Panc1 (cell line): ENCODE data around the gene NCAPD2. TPM values are rescaled to one million over a fixed set of nuclear protein-coding genes. Genes with fewer than 3 reads are reported as not detected.

Source experiments
- ATAC-seq: fragments of 200-7000 bp; cut with Tn5 transposase; 2 replicates; pipeline ENCODE4 v1.9.1; 2020; ENCODE audit warnings: mild to moderate bottlenecking, moderate library complexity
- BruUV-seq: library from RNA; stranded (reverse); fragments of 400-500 nt; replicated peaks from 2 replicates; lab custom pipeline; 2021; lab: Mats Ljungman, UMichigan
- CTCF ChIA-PET: fragments of 300-600 bp; sonication (Branson Sonifier 250); formaldehyde crosslinking; loops from one replicate; lab custom pipeline; 2022; ENCODE audit warnings: antibody characterized with exemption; lab: Charles Lee
- POLR2A ChIA-PET: fragments of 300-600 bp; sonication (Branson Sonifier 250); formaldehyde crosslinking; loops from one replicate; lab custom pipeline; 2022; ENCODE audit warnings: antibody characterized with exemption; lab: Charles Lee
- DNase-seq: peaks from one replicate; pipeline ENCODE4 v3.0.0-alpha.2; 2010; ENCODE audit warnings: low read depth, low spot score
- H3K27ac ChIP-seq: 2 replicates; pipeline ENCODE4 v1.5.1; 2011; ENCODE audit warnings: mild to moderate bottlenecking, low read length, inconsistent platforms
- H3K27me3 ChIP-seq: fragments of 200-500 bp; sonication (Bioruptor generic); 2 replicates; pipeline ENCODE4 v1.6.0; 2014; ENCODE audit warnings: low read length, inconsistent platforms; ENCODE audit not compliant: control insufficient read depth, insufficient read depth
- H3K36me3 ChIP-seq: fragments of 200-500 bp; sonication (Bioruptor generic); 2 replicates; pipeline ENCODE4 v1.5.1; 2014; ENCODE audit warnings: inconsistent platforms, mild to moderate bottlenecking, low read length, moderate library complexity; ENCODE audit not compliant: control insufficient read depth, insufficient read depth
- H3K4me1 ChIP-seq: 2 replicates; pipeline ENCODE4 v1.5.1; 2011; ENCODE audit warnings: inconsistent platforms, mild to moderate bottlenecking, low read length, moderate library complexity; ENCODE audit not compliant: control insufficient read depth, insufficient read depth
- H3K4me3 ChIP-seq, 2 experiments: 2 replicates each; pipeline ENCODE4 v1.5.1; 2011 to 2012; ENCODE audit warnings: low read depth in 2 of 2, low read length in 2 of 2, mild to moderate bottlenecking in 2 of 2, inconsistent platforms in 1 of 2, moderate library complexity in 1 of 2
- H3K9me3 ChIP-seq: fragments of 200-500 bp; sonication (Bioruptor generic); 2 replicates; pipeline ENCODE4 v1.5.1; 2014; ENCODE audit warnings: low read depth, mild to moderate bottlenecking, inconsistent platforms, low read length, moderate library complexity; ENCODE audit not compliant: control insufficient read depth, insufficient read depth
- POLR2AphosphoS5 ChIP-seq: IDR thresholded peaks from 2 replicates; pipeline ENCODE4 v1.6.1; 2012; ENCODE audit warnings: mild to moderate bottlenecking, low read depth, low read length, moderate library complexity
- SIN3A ChIP-seq: IDR thresholded peaks from 2 replicates; pipeline ENCODE4 v1.6.1; 2012; ENCODE audit warnings: low read depth, mild to moderate bottlenecking, low read length, moderate library complexity, borderline replicate concordance; ENCODE audit not compliant: insufficient read depth
- TCF7L2 ChIP-seq: IDR thresholded peaks from 2 replicates; pipeline ENCODE4 v1.6.1; 2011; ENCODE audit warnings: mild to moderate bottlenecking, low read depth, low read length, inconsistent platforms
- in situ Hi-C: cut with HindIII; loops from 2 replicates; pipeline ENCODE4 v1.10.0; 2016; ENCODE audit warnings: low sequenced_read_pairs, low pct_unique_long_range_greater_than_20kb
- intact Hi-C: fragments of 100-400 bp; cut with micrococcal nuclease; formaldehyde crosslinking; loops from one replicate; pipeline ENCODE4 v1.10.0; 2022; ENCODE audit not compliant: unreplicated experiment
- total RNA-seq: library from RNA; stranded (reverse); gene quantifications from one replicate; pipeline ENCODE4 v1.2.1, GENCODE V29; 2021; ENCODE audit not compliant: unreplicated experiment
- TF ChIP-seq, protein P1 (sequence below): fragments of 450-650 bp; IDR thresholded peaks from 2 replicates; pipeline ENCODE4 v1.5.1; 2017; ENCODE audit warnings: mild to moderate bottlenecking
- TF ChIP-seq, protein P2 (sequence below), 2 experiments: IDR thresholded peaks; 2 replicates each; pipeline ENCODE4 v1.6.1; 2011 to 2012; ENCODE audit warnings: low read depth in 2 of 2, control low read depth in 1 of 2, low read length in 1 of 2, mild to moderate bottlenecking in 1 of 2, moderate library complexity in 1 of 2; ENCODE audit not compliant: insufficient read depth in 1 of 2

NCAPD2 gene
- total RNA-seq, 1 experiment from 2014 or later, result 80.3 TPM

DNA sequence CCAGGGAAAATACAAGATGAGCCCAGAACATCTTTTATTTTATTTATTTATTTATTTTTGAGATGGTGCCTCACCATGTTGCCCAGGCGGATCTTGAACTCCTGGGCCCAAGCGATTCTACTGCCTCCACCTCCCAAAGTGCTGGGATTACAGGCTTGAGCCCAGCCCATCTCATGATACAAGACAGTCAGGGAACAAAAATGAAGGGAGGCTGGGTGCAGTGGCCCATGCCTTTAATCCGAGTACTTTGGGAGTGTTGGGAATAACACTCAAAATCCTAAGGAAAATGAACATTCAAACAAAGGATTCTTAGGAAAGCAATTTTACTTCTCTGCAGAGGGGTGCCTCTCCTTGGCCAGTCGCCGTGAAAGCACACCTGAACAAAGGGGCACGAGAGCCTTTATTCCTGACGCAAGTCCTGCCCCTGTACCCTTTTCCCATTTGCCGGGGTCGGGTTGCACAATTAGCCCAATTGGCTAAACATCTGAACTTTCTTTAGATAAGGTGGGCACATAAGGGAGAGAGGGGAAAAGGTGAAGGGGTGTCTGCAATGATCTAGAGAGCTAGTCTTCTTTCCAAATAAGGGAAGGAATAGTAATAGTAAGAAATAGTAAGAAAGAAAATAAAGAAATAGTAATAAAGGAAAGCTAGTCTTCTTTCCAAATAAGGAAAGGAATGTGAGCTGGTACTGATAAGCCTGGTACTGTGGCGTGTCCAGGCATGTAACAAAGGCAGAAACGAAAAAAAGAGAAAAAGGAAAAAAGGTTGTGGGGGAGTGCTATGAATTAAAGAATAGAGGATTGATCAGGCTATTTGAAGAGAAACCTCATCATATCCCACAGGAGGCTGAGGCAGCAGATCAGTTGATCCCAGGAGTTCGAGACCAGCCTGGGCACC lies 13.4 kb downstream of the NCAPD2 start:
- in situ Hi-C loops, result no loop called here
- no peak overlapping the region for H3K4me3 ChIP-seq
- ATAC-seq (no peak), DNase-seq (no peak)
- peaks cover 14% of the 10 kb centered on the region; the same call in 1 of the 2 replicates for H3K36me3 ChIP-seq
- ChIA-PET POLR2A (no interaction called here), CTCF (no interaction called here)
- no peaks in the 10 kb centered on the region for H3K27me3 ChIP-seq
- no peaks in the 10 kb centered on the region for H3K4me1 ChIP-seq
- intact Hi-C loops, result no loop called here
- H3K27ac ChIP-seq, result no peak overlapping the region
- no TSS peak for BruUV-seq
- H3K9me3 ChIP-seq, result no peaks in the 10 kb centered on the region
- TF ChIP-seq, protein P1, sequence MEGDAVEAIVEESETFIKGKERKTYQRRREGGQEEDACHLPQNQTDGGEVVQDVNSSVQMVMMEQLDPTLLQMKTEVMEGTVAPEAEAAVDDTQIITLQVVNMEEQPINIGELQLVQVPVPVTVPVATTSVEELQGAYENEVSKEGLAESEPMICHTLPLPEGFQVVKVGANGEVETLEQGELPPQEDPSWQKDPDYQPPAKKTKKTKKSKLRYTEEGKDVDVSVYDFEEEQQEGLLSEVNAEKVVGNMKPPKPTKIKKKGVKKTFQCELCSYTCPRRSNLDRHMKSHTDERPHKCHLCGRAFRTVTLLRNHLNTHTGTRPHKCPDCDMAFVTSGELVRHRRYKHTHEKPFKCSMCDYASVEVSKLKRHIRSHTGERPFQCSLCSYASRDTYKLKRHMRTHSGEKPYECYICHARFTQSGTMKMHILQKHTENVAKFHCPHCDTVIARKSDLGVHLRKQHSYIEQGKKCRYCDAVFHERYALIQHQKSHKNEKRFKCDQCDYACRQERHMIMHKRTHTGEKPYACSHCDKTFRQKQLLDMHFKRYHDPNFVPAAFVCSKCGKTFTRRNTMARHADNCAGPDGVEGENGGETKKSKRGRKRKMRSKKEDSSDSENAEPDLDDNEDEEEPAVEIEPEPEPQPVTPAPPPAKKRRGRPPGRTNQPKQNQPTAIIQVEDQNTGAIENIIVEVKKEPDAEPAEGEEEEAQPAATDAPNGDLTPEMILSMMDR, result no peak
- TF ChIP-seq, protein P2, sequence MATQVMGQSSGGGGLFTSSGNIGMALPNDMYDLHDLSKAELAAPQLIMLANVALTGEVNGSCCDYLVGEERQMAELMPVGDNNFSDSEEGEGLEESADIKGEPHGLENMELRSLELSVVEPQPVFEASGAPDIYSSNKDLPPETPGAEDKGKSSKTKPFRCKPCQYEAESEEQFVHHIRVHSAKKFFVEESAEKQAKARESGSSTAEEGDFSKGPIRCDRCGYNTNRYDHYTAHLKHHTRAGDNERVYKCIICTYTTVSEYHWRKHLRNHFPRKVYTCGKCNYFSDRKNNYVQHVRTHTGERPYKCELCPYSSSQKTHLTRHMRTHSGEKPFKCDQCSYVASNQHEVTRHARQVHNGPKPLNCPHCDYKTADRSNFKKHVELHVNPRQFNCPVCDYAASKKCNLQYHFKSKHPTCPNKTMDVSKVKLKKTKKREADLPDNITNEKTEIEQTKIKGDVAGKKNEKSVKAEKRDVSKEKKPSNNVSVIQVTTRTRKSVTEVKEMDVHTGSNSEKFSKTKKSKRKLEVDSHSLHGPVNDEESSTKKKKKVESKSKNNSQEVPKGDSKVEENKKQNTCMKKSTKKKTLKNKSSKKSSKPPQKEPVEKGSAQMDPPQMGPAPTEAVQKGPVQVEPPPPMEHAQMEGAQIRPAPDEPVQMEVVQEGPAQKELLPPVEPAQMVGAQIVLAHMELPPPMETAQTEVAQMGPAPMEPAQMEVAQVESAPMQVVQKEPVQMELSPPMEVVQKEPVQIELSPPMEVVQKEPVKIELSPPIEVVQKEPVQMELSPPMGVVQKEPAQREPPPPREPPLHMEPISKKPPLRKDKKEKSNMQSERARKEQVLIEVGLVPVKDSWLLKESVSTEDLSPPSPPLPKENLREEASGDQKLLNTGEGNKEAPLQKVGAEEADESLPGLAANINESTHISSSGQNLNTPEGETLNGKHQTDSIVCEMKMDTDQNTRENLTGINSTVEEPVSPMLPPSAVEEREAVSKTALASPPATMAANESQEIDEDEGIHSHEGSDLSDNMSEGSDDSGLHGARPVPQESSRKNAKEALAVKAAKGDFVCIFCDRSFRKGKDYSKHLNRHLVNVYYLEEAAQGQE (IDR thresholded peaks at IDR 0.05; ENCODE audit: insufficient read depth in 1 of 2, low read depth in 2 of 2, low read length in 1 of 2), result no peak
- TF ChIP-seq POLR2AphosphoS5 (no peak), SIN3A (no peak), TCF7L2 (no peak)

DNA sequence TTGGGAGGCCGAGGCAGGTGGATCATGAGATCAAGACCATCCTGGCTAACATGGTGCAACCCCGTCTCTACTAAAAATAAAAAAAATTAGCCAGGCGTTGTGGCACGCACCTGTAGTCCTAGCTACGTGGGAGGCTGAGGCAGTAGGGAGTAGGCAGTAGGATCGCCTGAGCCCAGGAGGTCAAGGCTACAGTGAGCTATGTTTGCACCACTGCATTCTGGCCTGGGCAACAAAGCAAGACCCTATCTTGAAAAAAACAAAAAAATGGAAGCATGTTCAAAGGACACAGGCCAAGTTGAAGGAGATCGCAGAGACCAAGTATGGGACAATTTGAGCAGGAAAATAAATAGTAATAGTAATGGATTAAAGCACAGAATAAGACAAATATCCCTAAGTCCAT lies 14.2 kb downstream of the NCAPD2 start:
- no TSS peak for BruUV-seq
- H3K4me3 ChIP-seq, result no peak overlapping the region
- intact Hi-C loops (no loop called here), in situ Hi-C loops (no loop called here)
- no peaks in the 10 kb centered on the region for H3K27me3 ChIP-seq
- TF ChIP-seq, protein P2 (IDR thresholded peaks at IDR 0.05; ENCODE audit: insufficient read depth in 1 of 2, low read depth in 2 of 2, low read length in 1 of 2), result no peak
- TF ChIP-seq, protein P1, result no peak
- TF ChIP-seq SIN3A (no peak), TCF7L2 (no peak), POLR2AphosphoS5 (no peak)
- H3K9me3 ChIP-seq, result no peaks in the 10 kb centered on the region
- POLR2A ChIA-PET, result no interaction called here
- DNase-seq (no peak), ATAC-seq (no peak)
- peaks cover 14% of the 10 kb centered on the region; the same call in 1 of the 2 replicates for H3K36me3 ChIP-seq
- H3K27ac ChIP-seq, result no peak overlapping the region
- no peaks in the 10 kb centered on the region for H3K4me1 ChIP-seq
- CTCF ChIA-PET, result no interaction called here
